Hematopoietic multipotent progenitor cell treated with erythropoietin and hydrocortisone succinate and interleukin-3 and kit ligand, for 17 days (in vitro differentiated cells): Measurements from ENCODE around the gene CDH13.

Source experiments
- DNase-seq: peaks from one replicate; pipeline ENCODE4 v3.0.0-alpha.2; 2015; ENCODE audit warnings: low spot score

CDH13 gene

GRCh38 chr16:82628711-82629110 lies 1.9 kb downstream of the CDH13 start:
- DNase-seq: no peak

DNA sequence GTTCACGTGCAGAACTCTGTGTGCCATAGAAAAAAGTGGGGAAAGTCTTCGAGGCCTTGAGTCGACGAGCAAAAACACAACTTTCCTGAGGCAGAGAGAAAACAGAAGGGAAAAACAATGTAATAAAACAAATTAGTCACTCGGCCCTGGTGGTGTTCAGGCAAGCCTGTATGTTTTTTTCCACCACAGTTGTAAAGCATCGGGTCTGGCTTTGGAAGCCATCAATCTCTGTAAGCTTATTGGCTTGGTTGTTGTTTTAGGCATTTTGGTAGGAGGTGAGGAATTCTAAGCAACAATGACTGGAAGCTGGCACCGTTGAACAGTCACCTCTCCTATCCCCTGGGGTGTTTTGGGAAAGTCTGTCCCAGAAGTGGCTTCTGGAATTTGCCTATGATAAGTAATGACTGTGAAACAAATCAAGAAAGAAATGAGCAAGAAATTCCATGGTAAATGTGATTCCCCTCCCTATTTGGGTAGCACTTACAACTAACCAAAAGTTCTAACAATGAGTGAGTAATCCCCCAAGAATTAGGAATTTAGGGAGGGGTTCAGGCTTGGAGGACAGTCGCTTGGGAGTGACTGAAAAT lies 2.8 kb downstream of the CDH13 start:
- DNase-seq: no peak

GRCh38 chr16:82630219-82630618 lies 3.5 kb downstream of the CDH13 start:
- no peak for DNase-seq

- no peak for DNase-seq
Observed at GRCh38 chr16:82630688-82631087, 3.9 kb downstream of the CDH13 start.

DNA sequence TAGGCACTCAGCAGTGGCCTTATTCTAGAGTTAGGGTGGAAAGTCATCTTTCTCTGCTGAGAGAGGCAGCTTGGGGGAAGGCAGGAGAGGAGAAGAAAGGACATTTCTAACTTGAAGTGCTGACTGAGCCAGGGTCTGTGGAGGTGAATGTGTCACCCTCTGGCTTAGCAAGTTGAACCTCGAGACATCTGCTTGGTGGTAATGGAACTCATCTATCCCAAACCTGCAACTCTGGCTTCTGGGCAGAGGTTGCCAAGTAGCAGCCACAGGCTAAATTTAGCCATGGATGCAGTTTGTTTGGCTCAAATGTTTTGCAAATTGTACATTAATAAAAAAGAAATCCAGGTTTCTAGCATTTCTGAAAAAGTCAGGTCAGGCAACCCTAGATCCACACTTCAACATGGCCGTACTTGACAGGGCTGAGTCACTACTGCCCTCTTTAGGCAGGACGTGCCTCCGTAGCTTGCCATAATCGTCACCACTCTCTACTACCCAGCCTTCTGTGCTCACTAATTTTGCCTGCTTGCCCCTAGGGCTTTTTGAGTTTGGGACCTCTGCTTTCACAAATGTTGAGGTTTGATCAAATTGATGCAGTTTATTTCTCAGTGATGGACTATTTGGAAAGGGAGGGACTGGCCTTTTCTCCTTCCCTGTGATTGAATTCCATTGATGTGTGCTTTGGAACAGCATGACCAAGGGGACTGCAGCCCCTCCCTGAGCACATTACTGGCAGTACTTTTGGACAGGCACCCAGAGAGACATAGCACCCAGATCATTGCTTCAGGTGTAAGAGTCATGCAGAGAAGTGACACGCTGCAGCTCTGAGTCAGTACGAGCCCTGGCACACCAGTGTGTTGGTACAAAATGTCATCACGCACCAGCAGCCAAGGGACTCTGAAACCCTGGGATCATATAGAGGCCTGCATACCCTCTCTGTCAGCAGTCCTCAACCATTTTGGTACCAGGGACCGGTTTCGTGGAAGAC lies 5.2 kb downstream of the CDH13 start:
- no peak for DNase-seq

DNA sequence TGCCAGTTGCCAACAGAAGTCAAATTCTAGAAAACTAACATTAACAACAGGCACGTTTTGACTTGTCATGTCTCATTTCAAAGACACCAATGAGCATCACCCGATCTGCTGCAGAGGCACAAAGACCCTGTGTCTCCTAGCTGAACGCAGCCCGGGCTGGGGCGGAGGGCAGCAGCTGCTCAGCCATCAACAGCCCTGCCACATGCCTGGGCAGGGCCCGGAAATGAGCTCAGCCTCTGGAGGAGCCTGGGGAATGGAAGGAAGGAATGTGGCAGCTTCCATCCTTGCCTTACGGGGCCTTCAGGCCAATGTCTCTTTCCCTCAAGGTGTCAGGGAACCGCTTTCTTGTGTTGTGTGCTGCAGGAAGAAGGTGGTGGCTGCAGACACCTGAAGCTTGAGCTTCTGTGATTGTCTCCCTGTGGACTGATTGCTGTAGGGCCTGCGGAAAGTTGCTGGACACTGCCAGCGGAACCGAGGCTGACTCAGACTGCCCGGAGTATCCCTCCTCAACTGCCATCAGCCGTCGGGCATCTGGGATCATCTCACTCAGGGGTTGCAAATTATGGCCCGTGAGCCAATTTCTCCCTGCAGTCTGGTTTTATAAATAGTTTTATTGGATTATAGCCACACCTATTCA lies 7.3 kb downstream of the CDH13 start:
- no peak for DNase-seq

DNA sequence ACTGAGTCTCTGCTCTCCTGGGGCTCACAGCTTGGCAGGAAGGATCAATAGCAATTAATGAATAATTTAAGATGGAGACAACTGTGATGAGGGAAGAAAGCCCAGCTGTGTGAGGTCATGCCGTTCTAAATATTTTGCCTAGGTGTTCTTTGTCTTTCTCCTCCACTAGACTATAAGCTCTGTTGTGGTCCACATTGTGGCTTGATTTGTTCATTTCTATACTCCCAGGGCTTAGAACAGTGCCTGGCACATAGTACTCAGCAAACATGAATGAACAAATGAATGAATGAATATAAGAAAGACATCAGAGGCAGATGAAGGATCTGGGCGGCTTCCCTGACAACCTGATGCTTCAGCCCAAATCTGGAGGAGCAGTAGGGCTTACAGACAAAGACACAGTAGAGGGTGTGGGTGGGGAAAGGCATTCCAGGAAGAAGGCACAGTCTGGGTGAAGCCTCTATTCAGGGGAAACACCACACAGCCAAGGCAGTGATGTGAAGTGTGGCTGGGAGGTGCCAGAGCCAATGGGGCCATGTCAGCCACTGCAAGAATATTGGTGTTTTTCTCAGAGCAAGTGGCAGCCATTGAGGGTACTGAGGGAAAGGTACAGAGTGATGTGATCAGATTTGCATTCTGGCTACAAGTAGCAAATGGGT lies 8.3 kb downstream of the CDH13 start:
- DNase-seq: no peak

GRCh38 chr16:82636485-82636884 lies 9.7 kb downstream of the CDH13 start:
- DNase-seq: no peak

DNA sequence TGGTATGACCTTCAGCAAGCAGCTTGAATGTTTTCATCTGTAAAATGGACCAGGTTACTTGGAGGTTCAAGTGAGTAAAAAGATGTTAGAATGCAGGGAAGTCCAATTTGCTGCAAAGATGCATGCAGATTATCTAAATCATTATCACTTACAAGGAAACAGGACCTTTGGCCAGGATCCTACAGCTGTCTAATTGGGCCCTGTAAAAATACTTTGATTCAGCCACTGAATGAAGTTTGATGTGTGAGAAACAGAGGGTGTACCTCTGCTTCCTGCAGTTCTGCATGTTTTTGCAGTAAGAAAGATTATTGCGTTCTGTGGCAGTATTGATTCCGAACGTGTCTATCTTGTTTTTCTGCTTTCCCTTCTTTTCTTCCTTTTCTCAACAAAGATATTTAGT lies 10.2 kb downstream of the CDH13 start:
- no peak for DNase-seq

- no peak for DNase-seq
Observed at GRCh38 chr16:82638095-82638798, 11.5 kb downstream of the CDH13 start.

- DNase-seq: no peak
Observed at GRCh38 chr16:82639263-82639662, 12.5 kb downstream of the CDH13 start.

- peak; percentile 4 for DNase-seq
Observed at GRCh38 chr16:82639666-82640336, 13.0 kb downstream of the CDH13 start.

GRCh38 chr16:82641336-82641984 lies 14.7 kb downstream of the CDH13 start:
- no peak for DNase-seq

DNA sequence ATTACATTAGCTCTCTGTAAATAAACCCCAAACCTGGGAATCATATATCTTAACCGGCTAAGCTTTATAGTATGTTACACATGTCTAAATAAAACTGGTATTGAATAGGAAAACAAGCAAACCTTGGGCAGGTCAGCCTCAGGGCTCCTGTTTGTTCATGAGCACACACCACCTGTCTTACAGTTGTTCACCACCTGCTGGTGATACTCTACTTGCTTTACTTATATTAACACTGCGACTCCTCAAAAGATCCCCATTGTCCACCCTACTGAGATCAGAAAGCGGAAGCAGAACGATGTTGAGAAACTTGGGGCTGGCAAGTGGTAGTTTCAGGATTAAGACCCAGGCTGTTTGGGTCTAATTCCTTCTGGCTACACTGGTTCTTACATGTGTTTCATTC lies 16.4 kb downstream of the CDH13 start:
- no peak for DNase-seq

- DNase-seq: no peak
Observed at GRCh38 chr16:82643936-82644630, 17.3 kb downstream of the CDH13 start.

DNA sequence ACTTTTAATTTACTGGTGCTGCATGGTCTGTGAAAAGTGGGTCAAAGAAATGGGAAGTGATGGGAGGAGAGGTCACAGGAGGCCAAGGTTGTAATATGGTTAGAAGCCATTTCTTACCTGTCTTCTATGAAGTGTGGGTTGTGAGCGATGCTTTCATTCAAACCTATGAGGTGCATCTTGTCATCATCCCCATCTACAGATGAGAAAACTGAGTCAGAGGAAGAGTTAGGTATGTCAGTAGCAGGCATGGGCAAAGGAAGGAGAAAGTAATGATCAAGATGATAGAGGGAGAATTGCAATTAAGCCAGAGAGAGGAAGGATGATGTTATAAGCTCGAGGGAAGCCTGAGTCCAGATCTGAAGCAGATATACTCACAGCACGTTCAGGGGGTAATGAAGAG lies 19.7 kb downstream of the CDH13 start:
- no peak for DNase-seq

DNA sequence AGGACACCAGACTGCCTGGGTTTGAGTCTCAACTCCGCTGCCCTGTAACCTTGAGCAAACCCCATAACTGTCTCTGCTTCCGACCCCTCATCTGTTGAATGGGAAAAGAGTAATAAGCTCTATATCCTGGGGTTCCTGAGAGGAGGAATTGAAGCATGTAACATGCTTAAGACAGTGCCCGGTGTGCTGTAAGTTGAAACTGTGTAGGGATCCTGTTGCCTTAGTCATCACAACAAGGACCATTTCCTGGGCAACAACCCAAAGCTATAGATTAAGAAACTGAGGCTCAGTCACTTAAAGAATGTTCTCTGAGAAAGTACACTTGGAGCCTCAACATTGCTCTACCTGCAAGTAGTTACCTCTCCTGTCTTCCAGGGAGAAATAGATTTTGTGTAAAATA lies 23.0 kb downstream of the CDH13 start:
- no peak for DNase-seq

- no peak for DNase-seq
Observed at GRCh38 chr16:82650804-82651203, 24.0 kb downstream of the CDH13 start.

GRCh38 chr16:82651921-82652601 lies 25.3 kb downstream of the CDH13 start:
- DNase-seq: no peak

DNA sequence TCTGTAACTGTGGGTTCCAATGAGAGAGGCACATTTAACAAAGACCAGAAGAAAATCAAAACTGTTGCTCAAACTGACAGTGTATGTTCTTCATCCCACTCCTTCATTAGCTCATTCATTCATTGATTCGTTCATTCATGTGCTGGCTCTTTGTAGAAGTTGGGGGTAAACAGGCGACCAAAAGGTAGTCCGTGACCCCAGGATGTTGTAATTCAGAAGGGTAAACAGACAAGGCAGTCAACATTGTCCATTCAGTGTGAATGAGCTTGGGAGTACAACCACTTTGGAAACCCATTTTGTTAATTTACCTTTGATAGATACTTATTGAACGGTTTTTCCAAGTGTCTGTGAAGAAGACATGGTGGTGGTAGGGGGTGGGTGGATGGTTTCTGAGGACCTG lies 26.1 kb downstream of the CDH13 start:
- no peak for DNase-seq
